Measurements from ENCODE around the gene PKN3. TPM values are rescaled to one million over a fixed set of nuclear protein-coding genes. Genes with fewer than 3 reads are reported as not detected.

The PKN3 gene
- total RNA-seq, 2 donors from 2014 or later = 4.5 to 8.6 TPM

- H3K4me1 ChIP-seq = peaks cover 0 to 8% of the 10 kb centered on the region in 2 donors
- no peak overlapping the region for H3K27ac ChIP-seq
- H3K4me3 ChIP-seq = no peak overlapping the region
- no peaks in the 10 kb centered on the region for H3K27me3 ChIP-seq
- H3K9me3 ChIP-seq = no peaks in the 10 kb centered on the region
- H3K36me3 ChIP-seq = no peaks in the 10 kb centered on the region
- DNase-seq (ENCODE audit: low spot score) = no peak
- no peak for TF ChIP-seq CTCF (IDR thresholded peaks at IDR 0.05)
Observed at GRCh38 chr9:128718475-128718874, 16.2 kb downstream of the PKN3 start.

GRCh38 chr9:128719919-128720605, 17.8 kb downstream of the PKN3 start:
- Histone ChIP-seq H3K9me3 (no peaks in the 10 kb centered on the region), H3K27ac (no peak overlapping the region), H3K4me3 (no peak overlapping the region), H3K27me3 (no peaks in the 10 kb centered on the region), H3K4me1 (peaks cover 0 to 20% of the 10 kb centered on the region in 2 donors), H3K36me3 (no peaks in the 10 kb centered on the region)
- no peak for TF ChIP-seq CTCF (IDR thresholded peaks at IDR 0.05)
- DNase-seq (ENCODE audit: low spot score) = no peak

- Histone ChIP-seq H3K9me3 (no peaks in the 10 kb centered on the region), H3K4me3 (no peak overlapping the region), H3K27me3 (no peaks in the 10 kb centered on the region), H3K36me3 (no peaks in the 10 kb centered on the region), H3K27ac (no peak overlapping the region), H3K4me1 (peaks cover 0 to 22% of the 10 kb centered on the region in 2 donors)
- no peak for TF ChIP-seq CTCF (IDR thresholded peaks at IDR 0.05)
- DNase-seq (ENCODE audit: low spot score) = no peak
Observed at GRCh38 chr9:128720841-128721486, 18.7 kb downstream of the PKN3 start.

- no peak for DNase-seq (ENCODE audit: low spot score)
- Histone ChIP-seq H3K4me3 (no peak overlapping the region), H3K9me3 (no peaks in the 10 kb centered on the region), H3K36me3 (no peaks in the 10 kb centered on the region), H3K4me1 (peaks cover 0 to 22% of the 10 kb centered on the region in 2 donors), H3K27ac (no peak overlapping the region), H3K27me3 (no peaks in the 10 kb centered on the region)
- no peak for TF ChIP-seq CTCF (IDR thresholded peaks at IDR 0.05)
Observed at GRCh38 chr9:128721487-128722010, 19.2 kb downstream of the PKN3 start.

- Histone ChIP-seq H3K27ac (no peak overlapping the region), H3K36me3 (no peaks in the 10 kb centered on the region), H3K4me1 (peaks cover 0 to 22% of the 10 kb centered on the region in 2 donors), H3K9me3 (no peaks in the 10 kb centered on the region), H3K4me3 (peak overlapping the region in 1 of 2 donors; percentile 71), H3K27me3 (no peaks in the 10 kb centered on the region)
- no peak for TF ChIP-seq CTCF (IDR thresholded peaks at IDR 0.05)
- no peak for DNase-seq (ENCODE audit: low spot score)
Observed at GRCh38 chr9:128722380-128723351, 20.4 kb downstream of the PKN3 start.
